CD4-positive, alpha-beta T cell treated with Interleukin-1 beta for 1 hour (primary cell): ENCODE measurements around the gene BATF.

Experiments used
- DNase-seq, 2 donors: peaks; one replicate each; pipeline ENCODE4 v3.0.0-alpha.2; 2020 to 2022

Gene BATF

GRCh38 chr14:75501080-75501479 lies 21.2 kb upstream of the BATF start:
- no peak for DNase-seq

DNA sequence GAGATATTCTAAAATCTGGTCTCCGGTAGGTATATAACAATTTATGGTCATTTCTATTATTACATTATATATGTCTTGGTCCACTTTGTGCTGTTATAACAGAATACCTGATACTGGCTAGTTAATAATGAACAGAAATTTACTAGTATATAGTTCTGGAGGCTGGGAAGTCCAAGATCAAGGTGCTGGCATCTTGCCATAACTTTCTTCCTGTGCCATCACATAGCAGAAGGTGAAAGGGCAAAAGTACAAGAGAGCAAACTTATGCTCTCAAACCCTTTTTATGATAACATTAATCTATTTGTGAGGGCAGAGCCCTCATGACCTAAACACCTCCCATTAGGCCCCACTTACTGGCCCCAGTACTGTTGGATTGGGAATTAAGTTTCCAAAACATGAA lies 17.9 kb upstream of the BATF start:
- no peak for DNase-seq

- DNase-seq, result no peak
Measured at GRCh38 chr14:75506930-75507329, 15.3 kb upstream of the BATF start.

GRCh38 chr14:75510547-75510946 lies 11.7 kb upstream of the BATF start:
- DNase-seq, result no peak

- no peak for DNase-seq
Measured at GRCh38 chr14:75511201-75511600, 11.1 kb upstream of the BATF start.

- peak; percentile 17 to 61 for DNase-seq
Measured at GRCh38 chr14:75513911-75514672, 8.2 kb upstream of the BATF start.

DNA sequence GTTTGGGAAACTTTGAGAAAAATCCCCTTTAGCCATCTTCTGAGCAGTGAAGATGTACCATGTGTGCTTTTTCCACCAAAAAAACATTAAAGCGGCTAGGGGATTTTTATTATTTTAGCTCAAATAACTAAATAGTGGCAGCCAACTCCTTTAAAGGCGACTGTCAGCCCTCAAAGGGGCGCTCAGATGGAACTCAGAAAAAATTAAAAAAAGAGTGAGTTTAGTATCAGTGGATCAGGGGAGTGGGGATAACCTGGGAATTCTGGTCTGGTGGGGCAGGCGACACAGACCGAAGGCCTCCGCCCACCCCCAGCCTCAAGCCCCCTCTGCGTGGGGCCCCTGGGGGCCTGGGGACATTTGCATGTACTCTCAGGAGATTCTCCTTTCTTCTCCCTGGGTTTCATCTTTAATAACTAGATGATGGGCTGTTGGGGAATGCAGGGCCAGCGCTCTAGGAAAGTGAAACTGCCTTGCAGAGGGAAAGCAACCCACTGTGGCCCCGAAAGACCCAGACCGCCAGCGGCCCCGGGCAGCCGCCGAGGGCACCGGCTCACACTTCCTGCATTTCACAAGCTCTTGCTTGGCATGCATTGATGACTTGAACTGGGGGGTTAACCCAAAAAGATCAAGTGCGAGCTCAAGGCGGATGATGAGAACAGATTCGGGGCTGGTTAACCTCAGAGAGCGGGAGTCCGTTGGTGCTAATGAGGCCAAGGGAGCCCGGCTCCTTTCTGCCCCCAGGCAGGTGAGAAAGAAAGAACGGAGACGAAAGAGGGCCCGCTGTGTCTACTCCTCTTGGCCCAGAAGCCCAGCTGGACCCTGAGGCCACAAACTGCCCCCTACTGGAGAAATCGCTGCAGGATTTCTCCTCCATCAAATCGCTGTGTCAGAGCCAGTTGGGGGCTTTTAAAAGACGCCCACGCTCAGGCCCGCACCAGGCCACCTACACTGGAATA lies 7.3 kb upstream of the BATF start:
- peak; percentile 51 to 64 for DNase-seq

DNA sequence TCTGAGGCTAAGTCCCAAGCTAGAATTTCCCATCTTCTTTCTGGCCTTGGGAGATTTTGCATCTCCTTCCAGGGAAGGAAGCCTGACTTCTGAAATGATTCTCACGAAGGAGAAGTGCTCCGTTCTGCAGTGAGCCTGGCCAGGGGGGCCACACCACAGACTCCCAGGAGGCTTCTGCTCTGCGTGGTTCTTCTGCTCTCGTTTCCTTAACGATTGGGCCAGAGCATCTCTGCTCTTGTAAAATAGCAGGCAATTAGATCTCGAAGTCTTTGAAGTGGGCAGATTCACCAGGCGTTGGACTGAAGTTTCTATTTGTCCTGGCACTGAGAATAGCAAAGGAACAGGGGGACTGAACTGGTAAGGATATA lies 6.7 kb upstream of the BATF start:
- peak in 1 of 2 donors; percentile 44 for DNase-seq

- DNase-seq, result peak; percentile 34 to 55
Measured at GRCh38 chr14:75518625-75519024, 3.6 kb upstream of the BATF start.

- DNase-seq, result no peak
Measured at GRCh38 chr14:75519394-75519793, 2.9 kb upstream of the BATF start.

- no peak for DNase-seq
Measured at GRCh38 chr14:75519826-75520728, 2.2 kb upstream of the BATF start.

GRCh38 chr14:75520852-75521251 lies 1.4 kb upstream of the BATF start:
- no peak for DNase-seq

- DNase-seq, result no peak
Measured at GRCh38 chr14:75521415-75522199, 662 bp upstream of the BATF start.

DNA sequence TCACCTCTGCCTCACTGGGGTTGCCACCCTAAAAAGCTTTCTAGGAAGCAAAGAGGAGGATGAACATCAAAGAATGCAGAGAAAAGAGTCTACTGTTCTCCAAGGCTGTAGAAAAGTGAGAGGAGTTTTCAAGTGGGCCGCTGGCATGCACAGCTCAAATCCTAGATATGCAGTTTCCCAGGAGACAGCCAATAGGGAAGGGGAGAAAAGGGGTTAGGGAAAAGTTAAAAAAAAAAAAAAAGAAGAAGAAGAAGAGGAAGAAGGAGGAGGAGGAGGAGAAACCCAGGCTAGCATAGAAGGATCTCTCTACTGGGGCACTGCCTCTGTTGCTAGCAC lies 682 bp downstream of the BATF start:
- DNase-seq, result no peak

GRCh38 chr14:75523771-75524171 lies 1.5 kb downstream of the BATF start:
- no peak for DNase-seq

DNA sequence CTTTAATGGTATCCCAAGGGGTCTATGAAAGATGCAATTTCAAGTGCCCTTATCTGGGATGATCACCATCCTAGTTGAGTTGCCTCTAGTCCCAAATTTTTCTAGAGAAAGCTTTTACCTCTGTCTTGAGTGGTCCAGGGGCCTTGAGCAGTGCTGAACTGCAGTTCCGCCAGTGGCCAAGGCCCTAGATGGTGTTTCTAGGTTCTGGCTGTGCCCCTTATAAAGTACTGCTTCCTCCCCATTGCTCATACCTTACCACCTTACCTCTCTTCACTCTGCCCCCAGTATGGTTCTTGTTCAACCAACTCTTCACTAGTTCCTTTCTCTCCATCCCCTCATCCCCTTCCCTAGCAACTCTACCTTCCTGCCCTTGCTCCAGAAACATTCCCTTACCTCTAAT lies 3.7 kb downstream of the BATF start:
- DNase-seq, result no peak

- DNase-seq, result no peak
Measured at GRCh38 chr14:75527449-75528163, 5.3 kb downstream of the BATF start.

DNA sequence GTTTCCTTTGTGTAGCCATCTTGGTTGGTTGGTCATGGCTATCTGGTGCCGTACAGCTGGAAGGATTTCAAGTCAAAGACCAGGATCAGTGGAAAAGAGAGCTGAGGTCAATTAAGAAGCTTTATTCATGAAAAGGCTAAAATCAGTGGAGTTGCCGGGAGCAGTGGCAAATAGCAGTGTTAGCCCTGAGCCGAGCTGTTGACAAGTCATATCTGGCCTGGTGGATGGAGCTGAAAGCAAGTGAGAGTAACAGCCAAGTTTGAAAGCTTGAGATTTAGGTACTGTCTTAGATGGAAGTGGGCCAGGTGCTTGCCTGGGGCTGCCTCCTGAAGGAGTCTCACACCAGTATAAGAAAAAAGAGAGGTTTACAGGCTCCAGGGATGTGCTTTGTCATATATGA lies 9.0 kb downstream of the BATF start:
- DNase-seq, result no peak

DNA sequence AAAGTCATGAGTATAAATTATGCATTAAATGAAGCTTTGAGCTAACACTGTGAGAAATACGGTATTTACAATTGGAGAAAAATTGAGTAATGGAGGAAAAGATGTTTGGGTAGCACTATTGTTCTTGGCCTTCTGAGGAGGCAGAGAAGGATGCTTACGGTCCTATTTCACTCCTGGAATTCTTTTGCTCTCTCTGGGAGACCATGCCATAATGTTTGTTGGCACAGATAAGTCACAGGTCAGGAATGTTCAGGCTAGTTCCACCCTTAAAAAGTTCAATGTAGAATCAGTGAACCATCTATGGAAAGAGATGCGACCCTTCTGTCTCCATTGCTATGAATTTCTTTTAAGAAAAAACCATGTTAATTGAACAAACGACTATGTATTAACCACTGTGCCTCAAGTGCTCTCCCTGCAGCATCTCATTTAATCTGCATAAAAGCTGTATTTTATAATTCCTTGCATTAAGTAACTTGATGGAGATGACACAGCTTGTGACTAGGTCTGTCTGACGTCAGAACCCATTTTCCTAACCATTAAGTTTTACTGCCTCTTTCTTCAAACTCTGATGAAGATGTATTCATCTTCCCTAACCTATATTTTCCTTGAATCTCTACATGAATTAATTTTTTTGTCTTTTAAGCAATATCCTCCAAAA lies 9.5 kb downstream of the BATF start:
- DNase-seq, result no peak

- DNase-seq, result no peak
Measured at GRCh38 chr14:75533791-75534555, 11.7 kb downstream of the BATF start.
